Measurements from ENCODE around the gene MAP3K13.

The MAP3K13 gene

DNA sequence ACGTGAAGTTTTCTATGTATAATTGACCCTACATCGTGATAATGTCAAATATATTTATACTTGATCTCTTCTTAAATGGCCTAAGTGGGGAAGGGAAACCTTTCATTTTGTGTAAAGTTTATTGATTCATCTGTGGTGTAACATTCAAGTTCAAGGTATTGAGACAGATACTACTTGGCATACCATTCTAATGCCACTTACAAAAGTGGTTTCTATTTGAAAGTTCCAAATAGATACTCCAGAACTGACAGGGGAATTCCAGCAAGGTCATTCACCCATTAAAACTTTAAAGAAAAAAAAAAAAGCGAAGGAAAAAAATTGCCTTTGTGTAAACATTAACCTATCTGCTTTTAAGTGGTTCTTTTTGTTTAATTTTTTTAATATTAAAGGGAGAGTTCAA, 45.3 kb upstream of the MAP3K13 start:
- Histone ChIP-seq H4K20me1 (ENCODE audit: insufficient read depth) (no peaks in the 10 kb centered on the region), H3K4me2 (peak overlapping the region; percentile 91), H3K4me1 (ENCODE audit: low read depth, poor library complexity, severe bottlenecking) (peaks cover 49% of the 10 kb centered on the region), H3K79me2 (ENCODE audit: insufficient read depth, low read depth) (no peaks in the 10 kb centered on the region), H3K27ac (peak overlapping the region; percentile 77), H2AFZ (ENCODE audit: low read depth) (peak overlapping the region; percentile 69), H3K4me3 (IDR thresholded peaks at IDR 0.05; ENCODE audit: insufficient read depth, low read depth, low read length) (peak overlapping the region; percentile 80), H3K36me3 (ENCODE audit: insufficient read depth) (no peaks in the 10 kb centered on the region), H3K9ac (peak overlapping the region; percentile 50; the same call in 1 of the 2 replicates), H3K27me3 (ENCODE audit: insufficient read depth, low read depth) (no peaks in the 10 kb centered on the region)
- TF ChIP-seq, protein P1, sequence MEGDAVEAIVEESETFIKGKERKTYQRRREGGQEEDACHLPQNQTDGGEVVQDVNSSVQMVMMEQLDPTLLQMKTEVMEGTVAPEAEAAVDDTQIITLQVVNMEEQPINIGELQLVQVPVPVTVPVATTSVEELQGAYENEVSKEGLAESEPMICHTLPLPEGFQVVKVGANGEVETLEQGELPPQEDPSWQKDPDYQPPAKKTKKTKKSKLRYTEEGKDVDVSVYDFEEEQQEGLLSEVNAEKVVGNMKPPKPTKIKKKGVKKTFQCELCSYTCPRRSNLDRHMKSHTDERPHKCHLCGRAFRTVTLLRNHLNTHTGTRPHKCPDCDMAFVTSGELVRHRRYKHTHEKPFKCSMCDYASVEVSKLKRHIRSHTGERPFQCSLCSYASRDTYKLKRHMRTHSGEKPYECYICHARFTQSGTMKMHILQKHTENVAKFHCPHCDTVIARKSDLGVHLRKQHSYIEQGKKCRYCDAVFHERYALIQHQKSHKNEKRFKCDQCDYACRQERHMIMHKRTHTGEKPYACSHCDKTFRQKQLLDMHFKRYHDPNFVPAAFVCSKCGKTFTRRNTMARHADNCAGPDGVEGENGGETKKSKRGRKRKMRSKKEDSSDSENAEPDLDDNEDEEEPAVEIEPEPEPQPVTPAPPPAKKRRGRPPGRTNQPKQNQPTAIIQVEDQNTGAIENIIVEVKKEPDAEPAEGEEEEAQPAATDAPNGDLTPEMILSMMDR (conservative IDR thresholded peaks at IDR 0.05; ENCODE audit: low read depth, low read length) = no peak

DNA sequence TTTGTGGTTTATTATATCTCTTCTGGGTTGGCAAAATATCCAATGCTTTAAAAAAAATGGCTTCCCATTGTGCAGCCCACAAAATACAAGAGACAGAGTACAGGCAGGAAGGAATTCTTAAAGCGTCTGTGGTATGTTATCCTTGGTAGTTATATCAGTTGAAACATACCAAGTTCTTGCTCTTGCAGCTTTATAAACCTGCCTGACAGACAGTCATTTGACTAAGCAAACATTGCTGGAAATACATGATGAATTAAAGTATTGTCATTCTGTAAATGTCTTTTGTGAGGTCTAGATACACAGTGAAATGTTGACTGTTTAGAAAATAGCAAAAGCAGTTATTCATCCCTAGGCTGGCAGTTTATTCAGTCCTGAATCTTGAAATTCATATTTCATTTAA, 44.8 kb upstream of the MAP3K13 start:
- H3K27ac ChIP-seq = peak overlapping the region; percentile 77
- peak overlapping the region; percentile 91 for H3K4me2 ChIP-seq
- no peaks in the 10 kb centered on the region for H4K20me1 ChIP-seq (ENCODE audit: insufficient read depth)
- H3K9ac ChIP-seq = no peak overlapping the region
- no peaks in the 10 kb centered on the region for H3K36me3 ChIP-seq (ENCODE audit: insufficient read depth)
- H3K4me3 ChIP-seq (IDR thresholded peaks at IDR 0.05; ENCODE audit: insufficient read depth, low read depth, low read length) = no peak overlapping the region
- peak overlapping the region; percentile 45 for H2AFZ ChIP-seq (ENCODE audit: low read depth)
- H3K79me2 ChIP-seq (ENCODE audit: insufficient read depth, low read depth) = no peaks in the 10 kb centered on the region
- TF ChIP-seq, protein P1 (conservative IDR thresholded peaks at IDR 0.05; ENCODE audit: low read depth, low read length) = no peak
- peaks cover 52% of the 10 kb centered on the region for H3K4me1 ChIP-seq (ENCODE audit: low read depth, poor library complexity, severe bottlenecking)
- H3K27me3 ChIP-seq (ENCODE audit: insufficient read depth, low read depth) = no peaks in the 10 kb centered on the region

DNA sequence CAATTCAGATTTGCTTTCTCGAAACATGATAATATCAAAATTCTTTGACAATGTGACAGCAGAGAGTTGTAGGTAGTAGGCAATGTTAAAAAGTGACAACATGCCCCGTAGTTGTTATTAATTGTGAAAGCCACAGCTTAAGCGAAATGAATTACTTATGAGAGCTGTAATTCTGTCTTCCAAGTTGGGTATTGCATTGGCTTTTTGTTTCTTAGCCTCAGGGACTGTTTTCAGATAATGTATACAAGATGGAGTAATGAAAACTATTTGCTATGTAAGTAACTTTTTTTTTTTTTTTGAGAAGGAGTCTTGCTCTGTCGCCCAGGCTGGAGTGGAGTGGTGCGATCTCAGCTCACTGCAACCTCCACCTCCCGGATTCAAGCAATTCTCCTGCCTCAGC, 43.1 kb upstream of the MAP3K13 start:
- Histone ChIP-seq H3K9ac (no peak overlapping the region), H3K4me2 (no peak overlapping the region), H2AFZ (ENCODE audit: low read depth) (no peak overlapping the region), H3K4me1 (ENCODE audit: low read depth, poor library complexity, severe bottlenecking) (peaks cover 52% of the 10 kb centered on the region), H3K4me3 (IDR thresholded peaks at IDR 0.05; ENCODE audit: insufficient read depth, low read depth, low read length) (no peak overlapping the region), H4K20me1 (ENCODE audit: insufficient read depth) (no peaks in the 10 kb centered on the region), H3K79me2 (ENCODE audit: insufficient read depth, low read depth) (no peaks in the 10 kb centered on the region), H3K27me3 (ENCODE audit: insufficient read depth, low read depth) (no peaks in the 10 kb centered on the region), H3K36me3 (ENCODE audit: insufficient read depth) (no peaks in the 10 kb centered on the region), H3K27ac (no peak overlapping the region)
- TF ChIP-seq, protein P1 (conservative IDR thresholded peaks at IDR 0.05; ENCODE audit: low read depth, low read length) = no peak

DNA sequence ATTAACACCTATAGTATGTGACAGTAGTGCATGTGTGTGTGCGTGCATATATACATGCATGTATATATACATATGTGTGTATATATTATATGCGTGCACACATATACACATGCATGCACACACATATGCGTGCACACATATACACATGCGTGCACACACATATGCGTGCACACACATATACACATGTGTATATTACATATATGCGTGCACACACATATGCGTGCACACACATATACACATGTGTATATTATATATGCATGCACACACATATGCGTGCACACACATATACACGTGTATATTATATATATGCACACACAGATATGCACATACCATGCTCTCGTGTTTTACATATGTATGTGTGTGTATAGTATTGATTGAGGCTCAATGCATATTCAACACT, 42.0 kb upstream of the MAP3K13 start:
- no peaks in the 10 kb centered on the region for H4K20me1 ChIP-seq (ENCODE audit: insufficient read depth)
- no peaks in the 10 kb centered on the region for H3K79me2 ChIP-seq (ENCODE audit: insufficient read depth, low read depth)
- TF ChIP-seq, protein P1 (conservative IDR thresholded peaks at IDR 0.05; ENCODE audit: low read depth, low read length) = no peak
- no peaks in the 10 kb centered on the region for H3K27me3 ChIP-seq (ENCODE audit: insufficient read depth, low read depth)
- no peak overlapping the region for H3K9ac ChIP-seq
- no peak overlapping the region for H3K4me3 ChIP-seq (IDR thresholded peaks at IDR 0.05; ENCODE audit: insufficient read depth, low read depth, low read length)
- H3K27ac ChIP-seq = no peak overlapping the region
- H3K4me1 ChIP-seq (ENCODE audit: low read depth, poor library complexity, severe bottlenecking) = peaks cover 47% of the 10 kb centered on the region
- no peak overlapping the region for H2AFZ ChIP-seq (ENCODE audit: low read depth)
- no peak overlapping the region for H3K4me2 ChIP-seq
- no peaks in the 10 kb centered on the region for H3K36me3 ChIP-seq (ENCODE audit: insufficient read depth)
